Left renal cortex interstitium (tissue), 4 donors: ENCODE results near the gene SPEG. TPM values are rescaled to one million over a fixed set of nuclear protein-coding genes. Genes with fewer than 3 reads are reported as not detected.
"Not testable (repeated sequence)": the region's sequence is repeated elsewhere in the genome, so short reads cannot be mapped to it uniquely, and the experiment has no call there.

Source experiments
- DNase-seq, 4 donors: peaks; one replicate each; pipeline ENCODE4 v3.0.0-alpha.2; 2013; ENCODE audit warnings: low read depth in 4 of 4, low spot score in 2 of 4, missing footprints in 1 of 4
- polyA plus RNA-seq, 4 donors: library from polyadenylated mRNA; unstranded; fragments of 120-200 nt; gene quantifications; one replicate each; pipeline ENCODE4 v1.2.1, GENCODE V29; 2013; ENCODE audit not compliant: insufficient read length in 4 of 4

The SPEG gene
- polyA plus RNA-seq, 4 donors = 10.7 to 18.1 (median 14.7) TPM

DNA sequence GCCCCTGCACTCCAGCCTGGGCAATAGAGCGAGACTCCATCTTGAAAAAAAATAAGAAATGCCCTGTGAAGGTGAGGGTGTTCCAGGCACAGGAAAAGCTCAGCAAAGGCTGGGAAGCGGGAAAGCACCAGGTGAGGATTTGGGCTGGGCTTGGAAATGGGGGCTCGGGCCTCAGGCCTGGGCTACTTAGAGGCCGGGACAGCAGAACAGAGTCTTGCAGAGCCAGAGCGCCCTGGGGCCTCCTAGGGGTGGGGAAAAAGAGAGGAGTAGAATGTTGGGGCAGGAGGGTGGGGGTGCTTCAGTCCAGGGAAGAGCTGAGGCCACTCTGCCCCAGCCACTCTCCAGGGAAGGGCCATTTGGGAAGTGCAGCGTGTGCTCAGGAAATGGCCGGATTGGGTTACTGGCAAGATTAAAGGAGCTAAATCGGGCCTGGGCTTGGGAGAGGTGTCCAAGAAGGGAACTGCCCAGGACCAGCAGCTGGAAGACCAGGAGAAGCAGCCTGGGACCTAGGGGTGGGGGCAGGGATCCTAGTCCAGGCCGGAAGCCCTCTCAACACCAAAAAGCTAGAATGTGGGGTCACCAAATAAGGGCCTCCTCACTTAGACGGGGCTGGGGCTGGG lies 30.2 kb upstream of the SPEG start:
- no peak for DNase-seq

DNA sequence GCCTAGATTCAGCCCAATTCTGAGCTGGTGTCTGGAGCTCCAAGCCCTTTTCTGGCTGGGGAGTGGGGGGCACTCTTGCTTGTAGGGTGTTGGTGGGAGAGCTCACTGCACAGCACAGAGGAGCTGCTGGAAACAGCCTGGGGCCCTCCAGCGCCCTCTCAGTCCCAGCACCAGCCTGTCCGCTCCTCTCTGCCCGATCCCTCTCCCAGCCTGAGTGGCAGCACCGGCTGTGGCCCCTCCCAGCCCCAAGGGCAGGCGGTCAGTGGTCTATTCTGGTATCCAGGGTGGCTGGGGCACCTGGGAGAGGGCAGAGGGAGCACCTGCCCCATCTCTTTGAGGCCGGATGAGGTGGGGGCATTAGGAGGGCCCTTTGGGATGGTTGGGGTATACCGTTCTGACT lies 29.7 kb upstream of the SPEG start:
- DNase-seq = no peak

DNA sequence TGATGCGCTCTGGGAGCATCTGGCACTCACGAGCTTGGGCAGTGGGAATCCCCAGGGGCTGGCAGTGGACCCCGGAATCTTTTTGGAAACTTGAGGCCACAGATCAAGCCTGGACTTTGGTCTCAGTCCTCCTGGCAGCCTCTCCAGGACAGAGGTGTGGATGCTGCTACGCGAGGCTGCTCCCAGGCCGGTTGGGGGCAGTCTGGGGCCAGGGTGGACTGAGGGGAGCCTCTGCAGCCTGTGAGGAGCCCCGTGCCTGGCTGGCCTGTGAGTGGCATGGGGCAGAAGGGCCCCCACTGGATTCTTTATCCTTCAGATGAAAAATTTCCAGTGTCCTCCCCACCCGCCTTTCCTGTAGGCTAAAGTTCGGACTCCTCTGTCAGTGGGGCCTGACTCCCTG lies 29.2 kb upstream of the SPEG start:
- DNase-seq = no peak

DNA sequence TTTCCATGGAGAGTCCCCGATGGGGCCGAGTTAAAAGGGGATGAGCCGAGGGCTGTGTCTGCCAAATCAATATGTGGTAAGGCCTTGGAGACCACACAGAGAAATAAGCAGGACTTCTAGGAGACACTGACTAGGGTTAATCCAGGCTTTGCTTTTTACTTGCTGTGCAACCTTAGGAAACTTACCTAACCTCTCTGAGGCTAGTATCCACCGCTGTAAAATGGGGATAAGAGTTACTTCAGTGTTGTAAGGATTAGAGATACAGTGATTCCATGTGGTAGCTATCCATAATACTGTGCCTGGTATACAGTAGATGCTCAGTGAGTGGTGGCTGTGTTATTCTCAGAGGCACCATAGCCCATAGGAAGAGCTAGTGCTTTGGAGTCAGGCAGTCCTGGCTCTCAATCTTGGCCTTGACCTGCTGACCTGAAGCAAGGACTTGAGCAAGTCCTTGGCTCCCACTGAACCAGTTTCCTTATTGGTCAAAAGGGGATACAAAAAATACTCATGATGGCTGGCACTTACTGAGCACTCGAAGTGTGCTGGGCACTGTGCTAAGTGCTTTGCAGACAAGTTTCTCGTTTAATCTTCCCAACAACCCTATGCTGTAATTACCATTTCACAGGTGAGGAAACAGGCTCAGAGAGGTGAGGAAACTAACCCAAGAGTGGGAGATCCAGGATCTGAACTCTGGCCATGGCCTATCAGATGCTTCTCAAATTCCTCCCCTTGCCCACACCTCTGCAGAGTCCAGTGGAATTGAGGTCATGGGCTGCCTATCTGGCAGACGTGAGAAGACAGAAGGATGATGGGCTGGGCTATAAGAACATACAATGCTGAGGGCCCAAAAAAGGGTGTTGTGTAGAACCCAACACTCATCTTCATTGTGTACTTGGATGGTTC lies 28.4 kb upstream of the SPEG start:
- no peak for DNase-seq

DNA sequence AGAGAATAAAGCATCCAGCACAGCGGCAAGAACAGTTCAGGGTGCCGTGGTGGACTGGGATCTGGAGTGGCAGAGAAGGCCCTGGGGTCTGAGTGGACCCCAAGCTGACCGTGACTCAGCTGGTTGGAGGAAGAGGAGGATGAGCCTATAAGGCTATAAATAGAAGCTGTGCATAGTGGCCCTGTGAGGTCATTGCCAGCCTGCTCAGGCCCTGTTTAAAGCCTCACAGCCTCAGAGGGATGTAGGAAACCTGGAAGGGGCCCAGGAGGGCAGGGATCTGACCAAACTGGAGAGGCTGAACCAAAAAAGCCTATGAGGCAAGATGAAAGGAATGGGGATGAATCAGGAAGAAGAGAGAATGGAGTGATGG lies 27.8 kb upstream of the SPEG start:
- no peak for DNase-seq

DNA sequence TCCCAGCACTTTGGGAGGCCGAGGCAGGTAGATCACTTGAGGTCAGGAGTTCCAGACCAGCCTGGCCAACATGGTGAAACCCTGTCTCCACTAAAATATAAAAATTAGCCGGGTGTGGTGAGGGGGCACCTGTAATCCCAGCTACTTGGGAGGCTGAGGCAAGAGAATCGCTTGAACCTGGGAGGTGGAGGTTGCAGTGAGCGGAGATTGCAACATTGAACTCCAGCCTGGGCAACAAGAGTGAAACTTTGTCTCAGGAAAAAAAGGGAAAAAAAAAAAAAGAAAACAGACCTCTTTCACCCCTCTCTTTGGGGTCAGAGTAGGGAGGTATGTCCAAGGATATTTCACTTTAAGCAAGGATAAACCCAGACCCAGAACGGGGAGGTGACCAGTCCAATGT lies 27.3 kb upstream of the SPEG start:
- not testable (repeated sequence) for DNase-seq

DNA sequence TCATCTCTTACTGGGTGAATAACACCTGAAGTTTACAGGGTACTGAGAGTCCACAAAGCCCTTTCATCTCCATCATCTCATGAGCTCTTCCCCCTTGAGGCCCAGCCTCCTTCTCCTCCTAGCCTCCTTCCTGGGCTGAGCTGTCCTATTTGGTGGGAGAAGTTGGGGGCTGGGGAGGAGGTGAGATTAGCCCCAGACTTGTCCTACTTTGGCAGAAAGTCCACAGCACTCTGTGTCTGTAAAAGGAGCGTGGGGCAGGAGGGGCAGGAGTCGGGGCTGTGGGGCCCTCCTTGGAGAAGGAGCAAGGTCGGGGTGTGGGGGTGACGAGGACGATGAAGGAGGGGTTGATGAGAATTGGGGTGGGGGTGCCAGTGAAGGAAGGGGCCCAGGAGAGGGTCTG lies 26.4 kb upstream of the SPEG start:
- no peak for DNase-seq

DNA sequence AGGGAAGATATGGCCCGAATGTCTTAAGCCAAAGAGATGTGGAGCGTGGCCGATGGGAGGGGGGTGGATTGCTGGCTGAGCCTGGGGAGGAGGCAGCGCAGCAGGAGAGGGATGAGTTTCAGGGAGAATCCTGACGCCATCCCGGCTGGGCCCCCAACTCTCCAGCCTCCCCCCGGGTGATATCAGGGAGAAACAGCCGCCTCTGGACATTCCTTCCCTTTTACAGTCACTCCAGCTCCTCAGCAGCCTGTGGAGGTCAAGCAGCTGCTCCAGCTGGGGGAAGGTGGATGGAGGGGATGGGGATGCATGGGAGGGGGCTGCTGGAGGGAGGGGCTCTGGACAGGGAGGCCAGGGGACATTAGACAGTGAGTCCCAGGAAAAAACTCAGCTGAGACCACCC lies 26.0 kb upstream of the SPEG start:
- DNase-seq = no peak

DNA sequence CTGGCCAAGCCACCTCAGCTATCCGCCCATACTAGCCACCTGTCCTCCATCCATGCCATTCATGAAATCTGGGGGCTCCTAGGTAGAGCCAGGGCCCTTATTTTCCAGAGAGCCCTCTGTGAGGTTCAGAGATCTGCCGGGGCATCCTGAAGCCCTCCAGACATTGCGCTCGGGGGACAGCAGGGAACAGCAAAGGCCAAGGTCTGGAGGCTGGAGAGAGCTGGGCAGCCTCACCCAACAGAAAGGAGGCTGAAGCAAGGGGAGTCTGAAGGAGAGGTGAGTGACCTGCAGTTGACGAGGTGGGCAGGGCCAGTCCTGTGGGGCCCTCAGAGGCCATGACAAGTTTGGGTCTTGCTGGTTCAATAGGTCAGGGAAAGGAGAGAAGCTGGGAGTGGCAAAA lies 25.0 kb upstream of the SPEG start:
- DNase-seq = no peak

DNA sequence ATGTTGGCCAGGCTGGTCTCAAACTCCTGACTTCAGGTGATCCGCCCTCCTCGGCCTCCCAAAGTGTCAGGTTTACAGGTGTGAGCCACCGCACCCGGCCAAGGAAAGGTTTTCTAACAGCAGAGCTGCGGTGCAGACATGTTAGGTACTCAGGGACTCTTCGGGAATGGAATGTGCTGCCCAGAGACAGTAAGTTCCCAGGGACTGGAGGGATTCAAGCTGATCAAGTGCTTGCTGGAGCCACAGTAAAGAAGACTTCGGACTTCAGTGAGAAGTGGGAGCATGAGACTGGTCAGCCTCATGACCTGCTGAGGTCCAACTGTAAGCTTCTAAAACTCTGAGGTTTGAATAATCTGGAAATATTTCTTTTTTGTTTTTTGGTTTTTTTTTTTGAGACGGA lies 24.3 kb upstream of the SPEG start:
- DNase-seq = no peak

DNA sequence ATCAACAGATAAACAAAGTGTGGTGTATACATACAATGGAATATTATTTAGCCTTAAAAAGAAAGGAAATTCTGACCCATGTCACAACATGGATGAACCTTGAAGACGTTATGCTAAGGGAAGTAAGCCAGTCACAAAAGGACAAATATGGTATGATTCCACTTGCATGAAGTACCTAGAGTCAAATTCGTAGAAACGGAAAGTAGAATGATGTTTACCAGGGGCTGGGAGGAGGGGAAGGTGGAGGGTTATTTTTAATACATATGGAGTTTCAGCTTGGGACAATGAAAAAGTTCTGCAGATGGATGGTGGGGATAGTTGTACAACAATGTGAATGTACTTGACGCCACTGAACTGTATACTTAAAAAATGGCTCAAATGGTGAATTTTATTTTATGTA lies 19.8 kb upstream of the SPEG start:
- DNase-seq = no peak

DNA sequence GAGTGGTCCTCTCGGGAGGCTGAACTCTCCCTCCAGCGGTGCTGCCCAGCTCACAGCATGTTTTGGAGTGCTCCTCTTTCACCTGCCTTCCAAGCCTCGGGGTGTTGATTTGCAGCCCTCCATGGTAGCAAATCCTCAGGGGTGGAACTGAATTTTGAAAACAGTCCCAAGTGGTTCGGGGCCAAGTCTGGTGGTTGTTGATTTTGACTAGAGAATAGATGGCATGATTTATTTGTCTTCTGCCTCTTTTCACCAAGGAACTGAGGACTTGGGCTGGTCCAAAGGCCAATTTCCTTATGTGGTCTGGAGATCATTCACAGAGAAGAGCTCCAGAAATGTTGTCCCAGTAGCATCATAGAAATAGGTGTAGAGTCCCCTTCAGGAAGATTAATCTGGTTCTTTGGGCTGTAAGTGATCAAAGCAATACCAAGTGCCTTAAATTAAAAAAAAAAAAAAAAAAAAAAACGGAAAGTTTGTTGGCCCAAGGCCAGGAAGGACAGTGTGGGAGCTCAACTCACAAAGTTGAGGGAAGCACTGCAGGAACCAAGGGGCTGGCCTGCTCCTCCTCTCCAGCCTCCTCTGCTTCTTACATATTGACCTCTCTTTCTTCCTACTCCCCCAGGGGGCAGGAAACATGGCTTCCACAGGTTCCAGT lies 18.9 kb upstream of the SPEG start:
- no peak for DNase-seq

DNA sequence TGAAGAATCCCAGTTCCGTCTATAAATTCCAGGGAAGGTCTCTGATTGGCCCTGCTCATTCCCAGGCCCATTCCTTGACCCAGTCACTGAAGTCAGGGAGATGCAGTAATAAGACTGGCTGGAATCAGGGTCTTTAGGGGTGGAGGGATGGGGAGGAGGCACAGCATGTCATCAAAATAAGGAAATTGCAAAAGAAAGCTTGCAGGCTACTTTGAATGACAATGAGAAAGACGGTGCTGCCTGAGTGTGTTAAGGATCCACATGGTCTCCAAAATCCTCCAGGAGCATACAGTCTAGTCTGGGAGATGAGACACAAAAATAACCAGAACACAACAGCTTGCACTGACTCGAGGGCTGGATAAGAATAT lies 18.4 kb upstream of the SPEG start:
- no peak for DNase-seq

DNA sequence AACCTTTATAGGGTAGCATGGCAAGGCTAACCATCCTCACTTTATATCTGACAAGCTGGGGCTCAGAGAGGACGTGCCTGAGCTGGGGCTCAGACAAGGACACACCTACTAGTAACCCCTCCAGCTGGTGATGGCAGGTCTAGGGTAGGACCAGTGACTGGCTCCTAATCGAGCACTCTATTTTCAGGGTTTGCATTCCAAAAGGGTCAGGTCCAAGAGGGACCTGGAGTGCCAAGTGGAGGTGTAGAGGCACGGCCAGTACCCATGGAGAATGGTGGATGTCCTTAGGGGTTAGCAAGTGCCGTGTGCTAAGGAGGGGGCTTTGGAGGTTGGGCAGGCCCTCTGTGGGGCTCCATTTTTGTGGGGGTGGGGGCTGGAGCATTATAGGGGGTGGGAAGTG lies 17.7 kb upstream of the SPEG start:
- no peak for DNase-seq

DNA sequence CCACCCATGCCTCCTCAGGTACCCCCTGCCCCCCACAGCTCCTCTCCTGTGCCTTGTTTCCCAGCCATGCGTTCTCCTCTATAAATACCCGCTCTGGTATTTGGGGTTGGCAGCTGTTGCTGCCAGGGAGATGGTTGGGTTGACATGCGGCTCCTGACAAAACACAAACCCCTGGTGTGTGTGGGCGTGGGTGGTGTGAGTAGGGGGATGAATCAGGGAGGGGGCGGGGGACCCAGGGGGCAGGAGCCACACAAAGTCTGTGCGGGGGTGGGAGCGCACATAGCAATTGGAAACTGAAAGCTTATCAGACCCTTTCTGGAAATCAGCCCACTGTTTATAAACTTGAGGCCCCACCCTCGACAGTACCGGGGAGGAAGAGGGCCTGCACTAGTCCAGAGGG lies 17.3 kb upstream of the SPEG start:
- DNase-seq = no peak

DNA sequence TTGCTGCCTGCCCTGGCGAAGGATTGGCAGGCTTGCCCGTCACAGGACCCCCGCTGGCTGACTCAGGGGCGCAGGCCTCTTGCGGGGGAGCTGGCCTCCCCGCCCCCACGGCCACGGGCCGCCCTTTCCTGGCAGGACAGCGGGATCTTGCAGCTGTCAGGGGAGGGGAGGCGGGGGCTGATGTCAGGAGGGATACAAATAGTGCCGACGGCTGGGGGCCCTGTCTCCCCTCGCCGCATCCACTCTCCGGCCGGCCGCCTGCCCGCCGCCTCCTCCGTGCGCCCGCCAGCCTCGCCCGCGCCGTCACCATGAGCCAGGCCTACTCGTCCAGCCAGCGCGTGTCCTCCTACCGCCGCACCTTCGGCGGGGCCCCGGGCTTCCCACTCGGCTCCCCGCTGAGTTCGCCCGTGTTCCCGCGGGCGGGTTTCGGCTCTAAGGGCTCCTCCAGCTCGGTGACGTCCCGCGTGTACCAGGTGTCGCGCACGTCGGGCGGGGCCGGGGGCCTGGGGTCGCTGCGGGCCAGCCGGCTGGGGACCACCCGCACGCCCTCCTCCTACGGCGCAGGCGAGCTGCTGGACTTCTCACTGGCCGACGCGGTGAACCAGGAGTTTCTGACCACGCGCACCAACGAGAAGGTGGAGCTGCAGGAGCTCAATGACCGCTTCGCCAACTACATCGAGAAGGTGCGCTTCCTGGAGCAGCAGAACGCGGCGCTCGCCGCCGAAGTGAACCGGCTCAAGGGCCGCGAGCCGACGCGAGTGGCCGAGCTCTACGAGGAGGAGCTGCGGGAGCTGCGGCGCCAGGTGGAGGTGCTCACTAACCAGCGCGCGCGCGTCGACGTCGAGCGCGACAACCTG lies 16.3 kb upstream of the SPEG start, which contains the start of gene DES:
DES (plus strand) TSS at position 223 of the 857 bp plus-strand sequence; CDS start at position 309, 86 bp downstream.
- no peak for DNase-seq

DNA sequence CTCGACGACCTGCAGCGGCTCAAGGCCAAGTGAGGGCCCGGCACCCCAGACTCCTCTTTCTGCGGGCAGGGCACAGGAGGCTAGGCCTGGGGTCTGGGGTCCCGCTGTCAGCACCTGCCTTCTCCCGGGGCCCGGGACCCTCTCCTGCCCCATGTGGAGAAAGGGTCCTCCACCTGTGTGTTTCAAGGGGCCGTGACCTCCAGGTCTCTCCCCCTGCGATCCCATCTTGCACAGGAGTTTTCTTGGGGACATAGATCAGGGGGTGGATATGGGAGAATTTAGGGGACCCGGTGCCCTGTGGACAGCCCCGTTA lies 15.7 kb upstream of the SPEG start:
- DNase-seq = no peak

DNA sequence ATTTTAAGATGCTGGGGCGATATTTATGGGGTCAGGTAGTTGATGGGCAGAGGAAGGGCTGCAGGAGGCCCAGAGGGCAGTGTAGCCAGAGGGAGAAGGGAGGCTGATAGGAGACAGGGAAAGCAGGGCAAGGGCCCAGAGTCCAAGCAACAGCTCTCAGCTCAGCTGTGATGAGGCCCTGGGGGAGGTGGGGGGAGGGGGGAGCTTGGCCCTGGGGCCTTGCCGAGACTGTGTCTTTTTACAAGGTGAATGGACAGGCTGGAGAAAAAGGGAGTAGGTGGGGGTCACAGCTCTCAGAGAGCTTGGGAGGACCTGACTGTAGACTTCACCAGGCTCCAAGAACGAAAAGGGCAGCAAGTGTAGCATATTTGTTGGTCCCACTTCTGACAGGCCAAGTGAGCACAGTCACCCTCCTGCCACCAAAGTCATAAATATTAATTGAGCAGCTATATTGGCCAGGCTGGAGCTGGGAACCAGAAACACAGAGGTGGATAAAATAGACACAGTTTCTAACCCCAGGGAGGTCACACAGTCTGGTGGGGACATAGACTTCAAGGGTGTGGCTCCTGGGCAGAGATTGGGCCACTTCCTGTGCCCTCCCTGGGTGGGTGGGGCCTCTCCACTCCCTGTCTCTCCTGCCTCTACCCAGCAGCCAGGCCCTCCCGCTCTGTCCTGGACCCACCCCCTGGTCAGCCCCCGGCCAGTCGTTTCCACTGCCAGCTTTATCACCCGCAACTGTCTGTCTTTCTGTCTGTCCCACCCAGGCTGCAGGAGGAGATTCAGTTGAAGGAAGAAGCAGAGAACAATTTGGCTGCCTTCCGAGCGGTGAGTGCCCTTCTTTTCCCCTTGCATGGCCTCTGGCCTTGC lies 15.1 kb upstream of the SPEG start:
- no peak for DNase-seq

DNA sequence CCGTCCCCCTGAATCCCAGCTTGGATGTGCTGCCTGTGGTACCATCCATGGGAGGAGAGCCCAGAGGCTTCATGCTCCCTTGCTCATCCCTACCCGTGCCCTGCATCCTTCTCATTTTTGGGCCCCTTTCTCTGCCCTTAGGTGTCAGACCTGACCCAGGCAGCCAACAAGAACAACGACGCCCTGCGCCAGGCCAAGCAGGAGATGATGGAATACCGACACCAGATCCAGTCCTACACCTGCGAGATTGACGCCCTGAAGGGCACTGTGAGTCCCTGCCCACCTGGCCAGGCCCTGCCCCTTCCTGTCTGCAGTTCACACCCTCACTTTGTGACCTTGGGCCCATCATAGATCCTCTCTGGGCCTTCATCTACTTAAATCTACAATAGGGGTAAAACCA lies 14.0 kb upstream of the SPEG start:
- no peak for DNase-seq

DNA sequence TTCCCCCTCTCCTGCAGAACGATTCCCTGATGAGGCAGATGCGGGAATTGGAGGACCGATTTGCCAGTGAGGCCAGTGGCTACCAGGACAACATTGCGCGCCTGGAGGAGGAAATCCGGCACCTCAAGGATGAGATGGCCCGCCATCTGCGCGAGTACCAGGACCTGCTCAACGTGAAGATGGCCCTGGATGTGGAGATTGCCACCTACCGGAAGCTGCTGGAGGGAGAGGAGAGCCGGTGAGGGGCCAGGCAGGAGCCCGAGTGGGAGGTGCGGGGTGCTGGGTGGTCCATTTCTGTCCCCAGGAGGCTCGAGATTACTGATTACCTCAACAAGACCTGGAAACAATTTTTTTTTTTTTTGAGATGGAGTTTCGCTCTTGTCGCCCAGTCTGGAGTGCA lies 13.3 kb upstream of the SPEG start:
- no peak for DNase-seq
